GM23338 (cell line): ENCODE data around the gene EEF1AKMT4.

Experiments
- CREB1 ChIP-seq: fragments of 250-450 bp; sonication (Bioruptor Pico); IDR thresholded peaks from 2 replicates; pipeline ENCODE4 v1.5.0; 2020; ENCODE audit warnings: low read depth, mild to moderate bottlenecking, moderate library complexity
- EZH2 ChIP-seq: fragments of 200-600 bp; sonication (generic); IDR thresholded peaks from one replicate; pipeline ENCODE4 v1.8.0; 2017; ENCODE audit warnings: antibody characterized with exemption, mild to moderate bottlenecking, low read depth; ENCODE audit not compliant: unreplicated experiment
- EZH2phosphoT487 ChIP-seq: fragments of 200-600 bp; sonication (generic); IDR thresholded peaks from one replicate; pipeline ENCODE4 v1.8.1; 2018; ENCODE audit warnings: antibody characterized with exemption; ENCODE audit not compliant: unreplicated experiment
- JUNB ChIP-seq: IDR thresholded peaks from one replicate; pipeline ENCODE4 v1.6.1; 2016; ENCODE audit warnings: antibody characterized with exemption; ENCODE audit not compliant: unreplicated experiment
- NANOG ChIP-seq: IDR thresholded peaks from 2 replicates; pipeline ENCODE4 v1.6.1; 2016; ENCODE audit warnings: antibody characterized with exemption, borderline replicate concordance
- POLR2AphosphoS5 ChIP-seq: IDR thresholded peaks from 2 replicates; pipeline ENCODE4 v1.6.1; 2016; ENCODE audit warnings: antibody characterized with exemption, low read depth
- ZNF114 ChIP-seq: fragments of 250-450 bp; sonication (Bioruptor Pico); IDR thresholded peaks from 2 replicates; pipeline ENCODE4 v1.5.0; 2020; ENCODE audit warnings: mild to moderate bottlenecking, moderate library complexity
- TF ChIP-seq, protein P1 (sequence below), 2 experiments: fragments of 200-600 bp in 1 of 2; sonication (generic) in 1 of 2; conservative IDR thresholded peaks; 2 replicates each; pipeline versions ENCODE4 v1.5.1 to v1.6.1; 2016 to 2017; ENCODE audit warnings: antibody characterized with exemption in 2 of 2, low read depth in 2 of 2, mild to moderate bottlenecking in 2 of 2, moderate library complexity in 1 of 2
- TF ChIP-seq, protein P2 (sequence below): IDR thresholded peaks from 2 replicates; pipeline ENCODE4 v1.6.1; 2016; ENCODE audit warnings: antibody characterized with exemption
- TF ChIP-seq, protein P3 (sequence below): IDR thresholded peaks from one replicate; pipeline ENCODE4 v1.6.1; 2018; ENCODE audit warnings: antibody characterized with exemption; ENCODE audit not compliant: unreplicated experiment

DNA sequence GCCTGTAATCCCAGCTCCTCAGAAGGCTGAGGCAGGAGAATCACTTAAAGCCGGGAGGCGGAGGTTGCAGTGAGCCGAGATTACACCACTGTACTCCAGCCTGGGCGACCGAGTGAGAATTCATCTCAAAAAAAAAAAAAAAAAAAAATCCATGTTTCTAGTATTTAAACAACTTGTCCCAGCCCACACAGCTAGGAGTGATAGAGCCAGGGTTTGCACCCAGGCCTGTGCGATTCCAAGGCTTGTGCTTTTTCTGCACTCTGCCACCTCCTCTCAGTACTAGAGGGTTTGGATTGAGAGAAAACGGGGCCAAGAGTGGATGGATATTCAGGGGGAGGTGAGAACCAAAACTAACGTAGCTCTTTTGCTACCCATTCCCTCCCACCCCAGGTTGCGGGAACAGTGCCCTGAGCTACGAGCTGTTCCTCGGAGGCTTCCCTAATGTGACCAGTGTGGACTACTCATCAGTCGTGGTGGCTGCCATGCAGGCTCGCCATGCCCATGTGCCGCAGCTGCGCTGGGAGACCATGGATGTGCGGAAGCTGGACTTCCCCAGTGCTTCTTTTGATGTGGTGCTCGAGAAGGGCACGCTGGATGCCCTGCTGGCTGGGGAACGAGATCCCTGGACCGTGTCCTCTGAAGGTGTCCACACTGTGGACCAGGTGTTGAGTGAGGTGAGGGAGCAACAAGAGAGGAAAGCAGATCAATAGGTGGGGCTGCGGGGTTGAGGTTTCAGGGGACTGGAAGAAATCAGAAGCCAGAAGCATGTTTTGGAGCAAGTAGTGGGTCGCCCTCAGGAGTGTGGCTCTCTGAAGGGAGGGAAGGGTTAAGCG, 7.8 kb downstream of the EEF1AKMT4 start:
- TF ChIP-seq, protein P1, sequence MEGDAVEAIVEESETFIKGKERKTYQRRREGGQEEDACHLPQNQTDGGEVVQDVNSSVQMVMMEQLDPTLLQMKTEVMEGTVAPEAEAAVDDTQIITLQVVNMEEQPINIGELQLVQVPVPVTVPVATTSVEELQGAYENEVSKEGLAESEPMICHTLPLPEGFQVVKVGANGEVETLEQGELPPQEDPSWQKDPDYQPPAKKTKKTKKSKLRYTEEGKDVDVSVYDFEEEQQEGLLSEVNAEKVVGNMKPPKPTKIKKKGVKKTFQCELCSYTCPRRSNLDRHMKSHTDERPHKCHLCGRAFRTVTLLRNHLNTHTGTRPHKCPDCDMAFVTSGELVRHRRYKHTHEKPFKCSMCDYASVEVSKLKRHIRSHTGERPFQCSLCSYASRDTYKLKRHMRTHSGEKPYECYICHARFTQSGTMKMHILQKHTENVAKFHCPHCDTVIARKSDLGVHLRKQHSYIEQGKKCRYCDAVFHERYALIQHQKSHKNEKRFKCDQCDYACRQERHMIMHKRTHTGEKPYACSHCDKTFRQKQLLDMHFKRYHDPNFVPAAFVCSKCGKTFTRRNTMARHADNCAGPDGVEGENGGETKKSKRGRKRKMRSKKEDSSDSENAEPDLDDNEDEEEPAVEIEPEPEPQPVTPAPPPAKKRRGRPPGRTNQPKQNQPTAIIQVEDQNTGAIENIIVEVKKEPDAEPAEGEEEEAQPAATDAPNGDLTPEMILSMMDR (conservative IDR thresholded peaks at IDR 0.05; ENCODE audit: low read depth in 2 of 2): no peak
- TF ChIP-seq, protein P2, sequence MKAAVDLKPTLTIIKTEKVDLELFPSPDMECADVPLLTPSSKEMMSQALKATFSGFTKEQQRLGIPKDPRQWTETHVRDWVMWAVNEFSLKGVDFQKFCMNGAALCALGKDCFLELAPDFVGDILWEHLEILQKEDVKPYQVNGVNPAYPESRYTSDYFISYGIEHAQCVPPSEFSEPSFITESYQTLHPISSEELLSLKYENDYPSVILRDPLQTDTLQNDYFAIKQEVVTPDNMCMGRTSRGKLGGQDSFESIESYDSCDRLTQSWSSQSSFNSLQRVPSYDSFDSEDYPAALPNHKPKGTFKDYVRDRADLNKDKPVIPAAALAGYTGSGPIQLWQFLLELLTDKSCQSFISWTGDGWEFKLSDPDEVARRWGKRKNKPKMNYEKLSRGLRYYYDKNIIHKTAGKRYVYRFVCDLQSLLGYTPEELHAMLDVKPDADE: no peak
- TF ChIP-seq NANOG (no peak), EZH2 (no peak), JUNB (no peak), EZH2phosphoT487 (no peak), CREB1 (CRISPR knock-in tag) (no peak), POLR2AphosphoS5 (no peak), ZNF114 (CRISPR knock-in tag) (no peak)
- TF ChIP-seq, protein P3, sequence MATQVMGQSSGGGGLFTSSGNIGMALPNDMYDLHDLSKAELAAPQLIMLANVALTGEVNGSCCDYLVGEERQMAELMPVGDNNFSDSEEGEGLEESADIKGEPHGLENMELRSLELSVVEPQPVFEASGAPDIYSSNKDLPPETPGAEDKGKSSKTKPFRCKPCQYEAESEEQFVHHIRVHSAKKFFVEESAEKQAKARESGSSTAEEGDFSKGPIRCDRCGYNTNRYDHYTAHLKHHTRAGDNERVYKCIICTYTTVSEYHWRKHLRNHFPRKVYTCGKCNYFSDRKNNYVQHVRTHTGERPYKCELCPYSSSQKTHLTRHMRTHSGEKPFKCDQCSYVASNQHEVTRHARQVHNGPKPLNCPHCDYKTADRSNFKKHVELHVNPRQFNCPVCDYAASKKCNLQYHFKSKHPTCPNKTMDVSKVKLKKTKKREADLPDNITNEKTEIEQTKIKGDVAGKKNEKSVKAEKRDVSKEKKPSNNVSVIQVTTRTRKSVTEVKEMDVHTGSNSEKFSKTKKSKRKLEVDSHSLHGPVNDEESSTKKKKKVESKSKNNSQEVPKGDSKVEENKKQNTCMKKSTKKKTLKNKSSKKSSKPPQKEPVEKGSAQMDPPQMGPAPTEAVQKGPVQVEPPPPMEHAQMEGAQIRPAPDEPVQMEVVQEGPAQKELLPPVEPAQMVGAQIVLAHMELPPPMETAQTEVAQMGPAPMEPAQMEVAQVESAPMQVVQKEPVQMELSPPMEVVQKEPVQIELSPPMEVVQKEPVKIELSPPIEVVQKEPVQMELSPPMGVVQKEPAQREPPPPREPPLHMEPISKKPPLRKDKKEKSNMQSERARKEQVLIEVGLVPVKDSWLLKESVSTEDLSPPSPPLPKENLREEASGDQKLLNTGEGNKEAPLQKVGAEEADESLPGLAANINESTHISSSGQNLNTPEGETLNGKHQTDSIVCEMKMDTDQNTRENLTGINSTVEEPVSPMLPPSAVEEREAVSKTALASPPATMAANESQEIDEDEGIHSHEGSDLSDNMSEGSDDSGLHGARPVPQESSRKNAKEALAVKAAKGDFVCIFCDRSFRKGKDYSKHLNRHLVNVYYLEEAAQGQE: no peak
